Kidney tubule cell (primary cell): ENCODE measurements around the gene PAFAH2.
"Not testable (repeated sequence)": the region's sequence is repeated elsewhere in the genome, so short reads cannot be mapped to it uniquely, and the experiment has no call there.

Experiments
- DNase-seq: peaks from one replicate; pipeline ENCODE4 v3.0.0-alpha.2; 2018; ENCODE audit warnings: low spot score

PAFAH2 gene

GRCh38 chr1:25985171-25985570 lies 12.7 kb downstream of the PAFAH2 start:
- peak; percentile 59 for DNase-seq

- DNase-seq, result no peak
Measured at GRCh38 chr1:25979210-25979609, 18.7 kb downstream of the PAFAH2 start.

- no peak for DNase-seq
Measured at GRCh38 chr1:25978403-25978802, 19.5 kb downstream of the PAFAH2 start.

- no peak for DNase-seq
Measured at GRCh38 chr1:25977801-25978200, 20.1 kb downstream of the PAFAH2 start.

- no peak for DNase-seq
Measured at GRCh38 chr1:25973610-25974321, 24.1 kb downstream of the PAFAH2 start.

GRCh38 chr1:25971811-25972180 lies 26.1 kb downstream of the PAFAH2 start:
- no peak for DNase-seq

GRCh38 chr1:25971066-25971810 lies 26.6 kb downstream of the PAFAH2 start:
- no peak for DNase-seq

- no peak for DNase-seq
Measured at GRCh38 chr1:25967308-25967707, 30.6 kb downstream of the PAFAH2 start.

- DNase-seq, result no peak
Measured at GRCh38 chr1:25959611-25960010, 38.3 kb downstream of the PAFAH2 start.

- DNase-seq, result peak; percentile 78
Measured at GRCh38 chr1:25958465-25958864, 39.4 kb downstream of the PAFAH2 start.

- DNase-seq, result no peak
Measured at GRCh38 chr1:25955553-25955952, 42.3 kb downstream of the PAFAH2 start.

- DNase-seq, result no peak
Measured at GRCh38 chr1:25954282-25954938, 43.5 kb downstream of the PAFAH2 start.

- DNase-seq, result no peak
Measured at GRCh38 chr1:25952841-25953401, 44.9 kb downstream of the PAFAH2 start.

GRCh38 chr1:25948641-25949040 lies 49.2 kb downstream of the PAFAH2 start:
- DNase-seq, result no peak

GRCh38 chr1:25947027-25947426 lies 50.8 kb downstream of the PAFAH2 start:
- no peak for DNase-seq

GRCh38 chr1:25945761-25946160 lies 52.1 kb downstream of the PAFAH2 start:
- no peak for DNase-seq

- no peak for DNase-seq
Measured at GRCh38 chr1:25944986-25945385, 52.9 kb downstream of the PAFAH2 start.

- not testable (repeated sequence) for DNase-seq
Measured at GRCh38 chr1:25943511-25943910, 54.4 kb downstream of the PAFAH2 start.

- DNase-seq, result no peak
Measured at GRCh38 chr1:25936947-25937346, 60.9 kb downstream of the PAFAH2 start.

GRCh38 chr1:25933479-25934365 lies 64.1 kb downstream of the PAFAH2 start:
- DNase-seq, result no peak

GRCh38 chr1:25932811-25933400 lies 65.0 kb downstream of the PAFAH2 start:
- DNase-seq, result not testable (repeated sequence)
